A673 (cell line): ENCODE data around the gene PLEKHF1.

Source experiments
- CTCF ChIP-seq: fragments of 300-800, 200-600 bp; sonication (generic); conservative IDR thresholded peaks from 2 replicates; pipeline ENCODE4 v1.5.1; 2017; ENCODE audit warnings: low read depth, mild to moderate bottlenecking, antibody characterized with exemption, low read length, moderate library complexity, mixed read lengths
- EZH2 ChIP-seq: fragments of 200-600 bp; sonication (generic); IDR thresholded peaks from 2 replicates; pipeline ENCODE4 v1.6.1; 2017; ENCODE audit warnings: borderline replicate concordance, low read depth, mild to moderate bottlenecking, mixed read lengths, antibody characterized with exemption, low read length; ENCODE audit not compliant: poor library complexity, severe bottlenecking

- TF ChIP-seq CTCF (no peak), EZH2 (no peak)
These were observed 31.3 kb upstream of the PLEKHF1 start for GRCh38 chr19:29634002-29634401.
